Ishikawa (cell line): ENCODE measurements around the gene PLEKHM1.

Source experiments
- CEBPB ChIP-seq: IDR thresholded peaks from 2 replicates; pipeline ENCODE4 v1.6.1; 2012
- CREB1 ChIP-seq: IDR thresholded peaks from 2 replicates; pipeline ENCODE4 v1.6.1; 2012; ENCODE audit warnings: low read depth
- EGR1 ChIP-seq: IDR thresholded peaks from 2 replicates; pipeline ENCODE4 v1.6.1; 2012
- EP300 ChIP-seq: IDR thresholded peaks from 2 replicates; pipeline ENCODE4 v1.6.1; 2012; ENCODE audit warnings: borderline replicate concordance
- FOXM1 ChIP-seq: IDR thresholded peaks from 2 replicates; pipeline ENCODE4 v1.6.1; 2012; ENCODE audit warnings: low read depth, borderline replicate concordance
- NFIC ChIP-seq: IDR thresholded peaks from 2 replicates; pipeline ENCODE4 v1.6.1; 2012
- RAD21 ChIP-seq: IDR thresholded peaks from 2 replicates; pipeline ENCODE4 v1.6.1; 2012; ENCODE audit warnings: low read depth
- REST ChIP-seq: IDR thresholded peaks from 2 replicates; pipeline ENCODE4 v1.6.1; 2012; ENCODE audit warnings: low read depth, mild to moderate bottlenecking
- TAF1 ChIP-seq: IDR thresholded peaks from 2 replicates; pipeline ENCODE4 v1.6.1; 2012; ENCODE audit warnings: low read depth, mild to moderate bottlenecking
- TCF12 ChIP-seq: IDR thresholded peaks from 2 replicates; pipeline ENCODE4 v1.6.1; 2012; ENCODE audit warnings: low read depth
- TEAD4 ChIP-seq: IDR thresholded peaks from 2 replicates; pipeline ENCODE4 v1.6.1; 2012
- YY1 ChIP-seq: IDR thresholded peaks from 2 replicates; pipeline ENCODE4 v1.6.1; 2012; ENCODE audit warnings: low read depth
- ZBTB7A ChIP-seq: IDR thresholded peaks from 2 replicates; pipeline ENCODE4 v1.6.1; 2012; ENCODE audit warnings: low read depth
- TF ChIP-seq, protein P1 (sequence below): IDR thresholded peaks from 2 replicates; pipeline ENCODE4 v1.6.1; 2012
- TF ChIP-seq, protein P2 (sequence below): IDR thresholded peaks from 2 replicates; pipeline ENCODE4 v1.6.1; 2012

Gene PLEKHM1

GRCh38 chr17:45403906-45404490 is 86.5 kb downstream of the PLEKHM1 start:
- no peak for TF ChIP-seq EGR1
- TF ChIP-seq, protein P1, sequence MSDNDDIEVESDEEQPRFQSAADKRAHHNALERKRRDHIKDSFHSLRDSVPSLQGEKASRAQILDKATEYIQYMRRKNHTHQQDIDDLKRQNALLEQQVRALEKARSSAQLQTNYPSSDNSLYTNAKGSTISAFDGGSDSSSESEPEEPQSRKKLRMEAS: no peak

GRCh38 chr17:45402916-45403315 is 87.6 kb downstream of the PLEKHM1 start:
- TF ChIP-seq, protein P1: no peak
- TF ChIP-seq CEBPB (no peak), TEAD4 (no peak), ZBTB7A (no peak), CREB1 (no peak), REST (no peak), EGR1 (no peak), EP300 (no peak), TAF1 (no peak), FOXM1 (no peak), TCF12 (no peak), YY1 (no peak), RAD21 (no peak), NFIC (no peak)
- TF ChIP-seq, protein P2, sequence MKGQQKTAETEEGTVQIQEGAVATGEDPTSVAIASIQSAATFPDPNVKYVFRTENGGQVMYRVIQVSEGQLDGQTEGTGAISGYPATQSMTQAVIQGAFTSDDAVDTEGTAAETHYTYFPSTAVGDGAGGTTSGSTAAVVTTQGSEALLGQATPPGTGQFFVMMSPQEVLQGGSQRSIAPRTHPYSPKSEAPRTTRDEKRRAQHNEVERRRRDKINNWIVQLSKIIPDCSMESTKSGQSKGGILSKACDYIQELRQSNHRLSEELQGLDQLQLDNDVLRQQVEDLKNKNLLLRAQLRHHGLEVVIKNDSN: no peak

GRCh38 chr17:45398800-45399199 is 91.7 kb downstream of the PLEKHM1 start:
- TF ChIP-seq NFIC (no peak), FOXM1 (no peak), EP300 (no peak), TAF1 (no peak), ZBTB7A (no peak), YY1 (no peak), CEBPB (no peak), TEAD4 (no peak), REST (no peak), EGR1 (no peak), RAD21 (no peak), CREB1 (no peak), TCF12 (no peak)
- TF ChIP-seq, protein P1: no peak
- TF ChIP-seq, protein P2: no peak

GRCh38 chr17:45397796-45398195 is 92.7 kb downstream of the PLEKHM1 start:
- TF ChIP-seq RAD21 (no peak), ZBTB7A (no peak), NFIC (no peak), CREB1 (no peak), REST (no peak), TEAD4 (no peak), TAF1 (no peak)
- TF ChIP-seq, protein P2: no peak
